ENCODE results near the gene C1orf105.

Gene C1orf105

DNA sequence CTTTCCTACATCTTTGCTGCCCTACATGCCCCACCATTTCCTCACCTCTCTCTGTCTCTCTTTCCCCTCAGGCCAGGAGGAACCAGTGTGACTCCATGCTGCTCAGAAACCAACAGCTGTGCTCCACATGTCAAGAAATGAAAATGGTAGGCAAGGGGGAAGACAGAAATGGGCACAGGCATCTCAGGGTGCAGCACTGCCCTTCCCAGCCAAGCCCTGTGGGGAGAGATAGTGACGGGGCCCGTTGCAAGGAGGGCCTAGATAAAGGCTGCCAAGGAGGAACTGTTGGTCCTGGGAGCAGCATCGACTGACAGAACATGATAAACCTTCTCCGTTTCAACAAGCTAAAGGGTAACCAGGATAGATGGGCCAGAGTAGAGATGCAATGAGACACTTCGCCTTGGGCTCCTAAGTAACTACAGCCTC is 35.9 kb downstream of the C1orf105 start:
- peaks cover 12% of the 10 kb centered on the region for H3K4me1 ChIP-seq (ENCODE audit: insufficient read depth, poor library complexity, severe bottlenecking)

DNA sequence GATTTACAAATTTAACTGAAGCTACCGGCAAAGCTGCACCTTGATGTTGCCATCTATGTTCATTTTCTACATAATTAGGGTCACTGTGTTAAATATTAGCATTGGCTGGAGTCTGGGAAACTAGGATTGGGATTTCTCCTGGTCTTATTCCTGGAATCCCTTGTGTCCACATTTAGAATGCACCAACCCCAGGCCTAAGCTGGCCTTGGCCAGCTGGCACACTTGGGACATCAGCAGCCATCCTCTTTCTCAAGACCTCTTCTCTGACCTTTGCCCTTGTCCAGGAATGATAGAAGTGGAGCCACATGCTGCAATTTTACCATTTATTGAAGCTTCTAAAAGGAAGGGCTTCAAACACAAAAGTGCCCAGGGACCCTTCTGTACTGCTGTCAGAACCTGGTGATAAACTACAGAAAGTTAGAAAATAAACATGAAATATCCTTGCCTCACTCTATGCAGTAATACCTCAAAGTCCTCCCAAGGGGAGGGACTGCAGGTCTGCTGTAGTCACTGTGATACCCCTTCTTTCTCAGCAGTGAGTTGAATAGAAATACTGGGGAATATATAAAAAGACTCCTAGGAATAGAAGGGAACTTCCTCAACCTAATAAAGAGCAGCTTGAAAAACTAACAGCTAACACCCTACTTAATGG is 37.1 kb downstream of the C1orf105 start:
- no peak for ATAC-seq (ENCODE audit: low read depth)
- H3K9me3 ChIP-seq (ENCODE audit: severe bottlenecking), result no peaks in the 10 kb centered on the region
- TF ChIP-seq, protein P1, sequence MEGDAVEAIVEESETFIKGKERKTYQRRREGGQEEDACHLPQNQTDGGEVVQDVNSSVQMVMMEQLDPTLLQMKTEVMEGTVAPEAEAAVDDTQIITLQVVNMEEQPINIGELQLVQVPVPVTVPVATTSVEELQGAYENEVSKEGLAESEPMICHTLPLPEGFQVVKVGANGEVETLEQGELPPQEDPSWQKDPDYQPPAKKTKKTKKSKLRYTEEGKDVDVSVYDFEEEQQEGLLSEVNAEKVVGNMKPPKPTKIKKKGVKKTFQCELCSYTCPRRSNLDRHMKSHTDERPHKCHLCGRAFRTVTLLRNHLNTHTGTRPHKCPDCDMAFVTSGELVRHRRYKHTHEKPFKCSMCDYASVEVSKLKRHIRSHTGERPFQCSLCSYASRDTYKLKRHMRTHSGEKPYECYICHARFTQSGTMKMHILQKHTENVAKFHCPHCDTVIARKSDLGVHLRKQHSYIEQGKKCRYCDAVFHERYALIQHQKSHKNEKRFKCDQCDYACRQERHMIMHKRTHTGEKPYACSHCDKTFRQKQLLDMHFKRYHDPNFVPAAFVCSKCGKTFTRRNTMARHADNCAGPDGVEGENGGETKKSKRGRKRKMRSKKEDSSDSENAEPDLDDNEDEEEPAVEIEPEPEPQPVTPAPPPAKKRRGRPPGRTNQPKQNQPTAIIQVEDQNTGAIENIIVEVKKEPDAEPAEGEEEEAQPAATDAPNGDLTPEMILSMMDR (IDR thresholded peaks at IDR 0.05; ENCODE audit: poor library complexity, severe bottlenecking), result no peak

More for the DNA sequence above, 35.9 kb downstream of the C1orf105 start:
- Histone ChIP-seq H3K9me3 (ENCODE audit: severe bottlenecking) (no peaks in the 10 kb centered on the region), H3K36me3 (ENCODE audit: low read depth) (no peaks in the 10 kb centered on the region), H3K27ac (ENCODE audit: poor library complexity, severe bottlenecking) (no peak overlapping the region), H3K27me3 (ENCODE audit: insufficient read depth, poor library complexity, severe bottlenecking) (no peaks in the 10 kb centered on the region), H3K4me3 (ENCODE audit: severe bottlenecking) (no peak overlapping the region)
- TF ChIP-seq, protein P1 (IDR thresholded peaks at IDR 0.05; ENCODE audit: poor library complexity, severe bottlenecking), result no peak
- DNase-seq (ENCODE audit: low spot score) (no peak), ATAC-seq (ENCODE audit: low read depth) (no peak)

DNA sequence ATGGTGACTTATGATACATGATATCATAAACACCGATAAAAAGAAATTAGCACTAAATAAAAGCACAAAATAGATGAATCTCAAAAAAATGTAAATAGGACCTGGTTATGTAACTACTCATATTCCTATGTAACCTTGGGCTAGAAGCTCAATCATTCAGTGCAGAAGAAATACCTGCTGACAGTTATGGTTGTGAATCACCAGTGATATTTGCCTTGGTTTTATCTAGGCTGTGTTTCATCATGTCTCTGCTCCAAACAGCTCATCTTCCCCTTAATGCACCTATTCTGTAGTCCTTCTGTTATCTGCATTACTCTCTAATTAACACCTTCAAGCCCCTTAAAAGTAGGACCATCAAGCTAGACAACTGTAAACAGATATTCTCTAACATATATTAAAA is 39.7 kb downstream of the C1orf105 start:
- H3K27me3 ChIP-seq (ENCODE audit: insufficient read depth, poor library complexity, severe bottlenecking), result no peaks in the 10 kb centered on the region
- DNase-seq (ENCODE audit: low spot score) (no peak), ATAC-seq (ENCODE audit: low read depth) (peak; percentile 95)
- TF ChIP-seq, protein P1 (IDR thresholded peaks at IDR 0.05; ENCODE audit: poor library complexity, severe bottlenecking), result no peak
- no peaks in the 10 kb centered on the region for H3K9me3 ChIP-seq (ENCODE audit: severe bottlenecking)
- H3K27ac ChIP-seq (ENCODE audit: poor library complexity, severe bottlenecking), result peak overlapping the region; percentile 39
- no peak overlapping the region for H3K4me3 ChIP-seq (ENCODE audit: severe bottlenecking)
- no peaks in the 10 kb centered on the region for H3K36me3 ChIP-seq (ENCODE audit: low read depth)
- peaks cover 12% of the 10 kb centered on the region for H3K4me1 ChIP-seq (ENCODE audit: insufficient read depth, poor library complexity, severe bottlenecking)

More for the DNA sequence above, 37.1 kb downstream of the C1orf105 start:
- Histone ChIP-seq H3K4me3 (ENCODE audit: severe bottlenecking) (no peak overlapping the region), H3K4me1 (ENCODE audit: insufficient read depth, poor library complexity, severe bottlenecking) (peaks cover 12% of the 10 kb centered on the region), H3K27me3 (ENCODE audit: insufficient read depth, poor library complexity, severe bottlenecking) (no peaks in the 10 kb centered on the region), H3K36me3 (ENCODE audit: low read depth) (no peaks in the 10 kb centered on the region), H3K27ac (ENCODE audit: poor library complexity, severe bottlenecking) (no peak overlapping the region)
- no peak for DNase-seq (ENCODE audit: low spot score)

DNA sequence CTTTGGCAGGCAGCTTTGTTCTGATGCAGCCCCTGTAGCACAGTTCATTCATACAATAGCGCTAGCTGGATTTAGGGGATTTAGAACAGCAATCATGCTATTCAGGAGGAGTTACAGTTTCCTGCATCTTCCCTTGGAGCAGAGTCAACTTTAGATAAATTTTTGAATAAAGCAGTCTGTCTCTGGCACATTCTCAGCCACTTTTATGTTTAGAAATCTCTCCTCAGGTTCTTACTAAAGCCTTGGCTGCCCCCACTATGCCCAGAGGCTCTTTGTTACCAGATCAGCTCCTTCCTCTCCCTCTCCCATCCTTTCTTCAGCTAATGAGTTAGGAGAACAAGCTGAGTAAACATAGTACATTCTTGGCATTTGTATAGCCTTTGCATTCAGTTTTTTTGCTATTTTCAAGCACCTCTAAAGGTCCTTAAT is 40.4 kb downstream of the C1orf105 start:
- Histone ChIP-seq H3K27ac (ENCODE audit: poor library complexity, severe bottlenecking) (peak overlapping the region; percentile 39), H3K36me3 (ENCODE audit: low read depth) (no peaks in the 10 kb centered on the region), H3K4me1 (ENCODE audit: insufficient read depth, poor library complexity, severe bottlenecking) (peaks cover 12% of the 10 kb centered on the region), H3K9me3 (ENCODE audit: severe bottlenecking) (no peaks in the 10 kb centered on the region), H3K27me3 (ENCODE audit: insufficient read depth, poor library complexity, severe bottlenecking) (no peaks in the 10 kb centered on the region), H3K4me3 (ENCODE audit: severe bottlenecking) (no peak overlapping the region)
- DNase-seq (ENCODE audit: low spot score), result no peak
- TF ChIP-seq, protein P1 (IDR thresholded peaks at IDR 0.05; ENCODE audit: poor library complexity, severe bottlenecking), result no peak
- ATAC-seq (ENCODE audit: low read depth), result peak; percentile 58

DNA sequence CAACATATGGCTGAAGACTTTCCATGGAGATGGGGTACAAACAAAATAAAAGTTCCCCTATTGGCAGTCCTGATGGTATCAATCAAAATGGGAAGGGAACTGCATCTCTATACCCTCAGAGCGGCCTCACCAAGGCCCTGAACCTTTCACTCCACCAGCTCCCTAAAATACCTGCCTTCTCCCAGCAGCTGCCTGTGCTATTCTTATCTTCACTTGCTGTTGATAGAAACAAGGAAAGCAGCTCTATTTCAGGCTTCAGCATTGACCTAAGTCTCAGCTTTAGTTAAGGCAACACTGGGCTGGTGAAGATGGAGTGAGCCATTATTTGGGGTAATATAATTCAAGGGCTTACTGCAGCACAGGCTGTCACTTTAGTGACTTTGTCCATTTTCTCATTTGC is 45.1 kb downstream of the C1orf105 start:
- Histone ChIP-seq H3K27me3 (ENCODE audit: insufficient read depth, poor library complexity, severe bottlenecking) (no peaks in the 10 kb centered on the region), H3K9me3 (ENCODE audit: severe bottlenecking) (no peaks in the 10 kb centered on the region), H3K4me1 (ENCODE audit: insufficient read depth, poor library complexity, severe bottlenecking) (peaks cover 7% of the 10 kb centered on the region), H3K4me3 (ENCODE audit: severe bottlenecking) (no peak overlapping the region), H3K27ac (ENCODE audit: poor library complexity, severe bottlenecking) (no peak overlapping the region), H3K36me3 (ENCODE audit: low read depth) (no peaks in the 10 kb centered on the region)
- DNase-seq (ENCODE audit: low spot score) (no peak), ATAC-seq (ENCODE audit: low read depth) (no peak)
- TF ChIP-seq, protein P1 (IDR thresholded peaks at IDR 0.05; ENCODE audit: poor library complexity, severe bottlenecking), result no peak
